OCI-LY7 (cell line): ENCODE data around the gene LSAMP. TPM values are rescaled to one million over a fixed set of nuclear protein-coding genes. Genes with fewer than 3 reads are reported as not detected.

Source experiments
- BruUV-seq: library from RNA; stranded (reverse); fragments of 400-500 nt; replicated peaks from 2 replicates; lab custom pipeline; 2021; lab: Mats Ljungman, UMichigan
- CTCF ChIA-PET: fragments of 300-600 bp; sonication (Branson Sonifier 250); formaldehyde crosslinking; loops from one replicate; lab custom pipeline; 2022; ENCODE audit warnings: antibody characterized with exemption; ENCODE audit not compliant: unreplicated experiment; lab: Charles Lee
- POLR2A ChIA-PET: fragments of 300-600 bp; sonication (Branson Sonifier 250); formaldehyde crosslinking; loops from one replicate; lab custom pipeline; 2022; ENCODE audit warnings: antibody characterized with exemption; lab: Charles Lee
- DNase-seq: peaks from one replicate; pipeline ENCODE4 v3.0.0-alpha.2; 2015; ENCODE audit warnings: low spot score
- H2AFZ ChIP-seq: fragments of 200-600 bp; sonication (generic), shearing (Covaris generic); 2 replicates; pipeline ENCODE4 v1.6.1; 2014; ENCODE audit warnings: mild to moderate bottlenecking, antibody characterized with exemption, low read length, moderate library complexity
- H3K27ac ChIP-seq: fragments of 200-600 bp; sonication (generic); 2 replicates; pipeline ENCODE4 v1.5.1; 2014; ENCODE audit warnings: mixed run types, low read depth, mild to moderate bottlenecking, moderate library complexity, low read length, inconsistent platforms; ENCODE audit not compliant: poor library complexity, severe bottlenecking
- H3K36me3 ChIP-seq: fragments of 200-600 bp; sonication (generic); 2 replicates; pipeline ENCODE4 v1.6.1; 2014; ENCODE audit warnings: mild to moderate bottlenecking, antibody characterized with exemption, low read length, moderate library complexity, mixed read lengths; ENCODE audit not compliant: insufficient read depth
- H3K4me1 ChIP-seq: fragments of 200-600 bp; sonication (generic); 2 replicates; pipeline ENCODE4 v1.5.1; 2014; ENCODE audit warnings: mild to moderate bottlenecking, low read length; ENCODE audit not compliant: insufficient read depth, poor library complexity, severe bottlenecking
- H3K4me2 ChIP-seq: fragments of 200-600 bp; sonication (generic); 2 replicates; pipeline ENCODE4 v1.6.1; 2014; ENCODE audit warnings: mild to moderate bottlenecking, low read length
- H3K4me3 ChIP-seq: fragments of 200-600 bp; sonication (generic); 2 replicates; pipeline ENCODE4 v1.5.1; 2014; ENCODE audit warnings: mild to moderate bottlenecking, low read depth, low read length; ENCODE audit not compliant: poor library complexity, severe bottlenecking
- H3K79me2 ChIP-seq: fragments of 200-600 bp; sonication (generic); 2 replicates; pipeline ENCODE4 v1.6.1; 2016; ENCODE audit warnings: low read depth, mild to moderate bottlenecking, low read length, moderate library complexity, mixed read lengths; ENCODE audit not compliant: insufficient read depth
- H3K9me2 ChIP-seq: fragments of 200-600 bp; sonication (generic); 2 replicates; pipeline ENCODE4 v1.6.1; 2016; ENCODE audit warnings: mild to moderate bottlenecking, low read length, mixed read lengths; ENCODE audit not compliant: insufficient read depth
- H3K9me3 ChIP-seq: fragments of 200-600 bp; sonication (generic); 2 replicates; pipeline ENCODE4 v1.6.1; 2014; ENCODE audit warnings: mild to moderate bottlenecking, mixed run types, low read length, mixed read lengths
- H4K20me1 ChIP-seq: fragments of 200-600 bp; sonication (generic); 2 replicates; pipeline ENCODE4 v1.6.1; 2014; ENCODE audit warnings: mild to moderate bottlenecking, antibody characterized with exemption, low read length, moderate library complexity, mixed read lengths; ENCODE audit not compliant: insufficient read depth
- EZH2phosphoT487 ChIP-seq: fragments of 200-600 bp; sonication (generic); IDR thresholded peaks from 2 replicates; pipeline ENCODE4 v1.6.1; 2018; ENCODE audit warnings: low read depth, borderline replicate concordance, mild to moderate bottlenecking, mixed run types, antibody characterized with exemption, low read length, moderate library complexity, mixed read lengths
- intact Hi-C: fragments of 100-400 bp; cut with micrococcal nuclease; formaldehyde crosslinking; loops from one replicate; pipeline ENCODE4 v1.10.0; 2022; ENCODE audit not compliant: unreplicated experiment
- total RNA-seq, 2 experiments: library from RNA; depleted of rRNA in 1 of 2; stranded (reverse); fragments of >200 nt in 1 of 2; shearing (Covaris generic) in 1 of 2; gene quantifications; 2 replicates each; pipeline ENCODE4 v1.2.3, GENCODE V29; 2014 to 2022
- TF ChIP-seq, protein P1 (sequence below): fragments of 200-600 bp; sonication (generic); conservative IDR thresholded peaks from 2 replicates; pipeline ENCODE4 v1.5.1; 2014; ENCODE audit warnings: mild to moderate bottlenecking, antibody characterized with exemption, low read length, moderate library complexity, mixed read lengths

Gene LSAMP
- total RNA-seq, 2 experiments from 2014 or later = 1.4 TPM; not detected in 1

DNA sequence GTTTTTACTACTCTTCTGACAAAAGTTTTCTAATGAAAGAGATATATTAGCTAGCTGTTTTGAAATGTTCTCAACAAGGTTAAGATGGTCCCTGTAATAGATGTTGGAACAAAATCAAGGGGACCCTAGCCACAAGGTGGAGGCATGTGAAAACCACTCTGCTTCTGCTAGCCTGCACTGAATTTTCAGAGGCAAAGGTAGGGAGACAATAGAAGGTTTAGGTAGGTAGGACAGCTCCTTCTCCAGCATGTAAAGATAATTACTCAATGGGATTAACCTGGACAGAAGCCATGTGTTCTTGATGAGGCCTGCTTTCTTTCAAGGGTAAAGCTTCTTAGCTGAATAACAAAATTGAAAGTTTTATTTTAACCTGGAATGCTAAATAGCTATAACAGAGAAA is 333.5 kb downstream of the LSAMP start:
- Histone ChIP-seq H3K79me2 (no peaks in the 10 kb centered on the region), H3K9me3 (no peaks in the 10 kb centered on the region), H4K20me1 (no peaks in the 10 kb centered on the region), H3K27ac (no peak overlapping the region), H3K4me2 (no peak overlapping the region), H3K4me1 (no peaks in the 10 kb centered on the region), H2AFZ (no peak overlapping the region), H3K9me2 (no peaks in the 10 kb centered on the region), H3K4me3 (no peak overlapping the region), H3K36me3 (no peaks in the 10 kb centered on the region)
- no peak for TF ChIP-seq EZH2phosphoT487
- TF ChIP-seq, protein P1, sequence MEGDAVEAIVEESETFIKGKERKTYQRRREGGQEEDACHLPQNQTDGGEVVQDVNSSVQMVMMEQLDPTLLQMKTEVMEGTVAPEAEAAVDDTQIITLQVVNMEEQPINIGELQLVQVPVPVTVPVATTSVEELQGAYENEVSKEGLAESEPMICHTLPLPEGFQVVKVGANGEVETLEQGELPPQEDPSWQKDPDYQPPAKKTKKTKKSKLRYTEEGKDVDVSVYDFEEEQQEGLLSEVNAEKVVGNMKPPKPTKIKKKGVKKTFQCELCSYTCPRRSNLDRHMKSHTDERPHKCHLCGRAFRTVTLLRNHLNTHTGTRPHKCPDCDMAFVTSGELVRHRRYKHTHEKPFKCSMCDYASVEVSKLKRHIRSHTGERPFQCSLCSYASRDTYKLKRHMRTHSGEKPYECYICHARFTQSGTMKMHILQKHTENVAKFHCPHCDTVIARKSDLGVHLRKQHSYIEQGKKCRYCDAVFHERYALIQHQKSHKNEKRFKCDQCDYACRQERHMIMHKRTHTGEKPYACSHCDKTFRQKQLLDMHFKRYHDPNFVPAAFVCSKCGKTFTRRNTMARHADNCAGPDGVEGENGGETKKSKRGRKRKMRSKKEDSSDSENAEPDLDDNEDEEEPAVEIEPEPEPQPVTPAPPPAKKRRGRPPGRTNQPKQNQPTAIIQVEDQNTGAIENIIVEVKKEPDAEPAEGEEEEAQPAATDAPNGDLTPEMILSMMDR = no peak
- intact Hi-C loops = no loop called here
- ChIA-PET CTCF (no interaction called here), POLR2A (no interaction called here)
- BruUV-seq = no TSS peak
- DNase-seq = no peak

DNA sequence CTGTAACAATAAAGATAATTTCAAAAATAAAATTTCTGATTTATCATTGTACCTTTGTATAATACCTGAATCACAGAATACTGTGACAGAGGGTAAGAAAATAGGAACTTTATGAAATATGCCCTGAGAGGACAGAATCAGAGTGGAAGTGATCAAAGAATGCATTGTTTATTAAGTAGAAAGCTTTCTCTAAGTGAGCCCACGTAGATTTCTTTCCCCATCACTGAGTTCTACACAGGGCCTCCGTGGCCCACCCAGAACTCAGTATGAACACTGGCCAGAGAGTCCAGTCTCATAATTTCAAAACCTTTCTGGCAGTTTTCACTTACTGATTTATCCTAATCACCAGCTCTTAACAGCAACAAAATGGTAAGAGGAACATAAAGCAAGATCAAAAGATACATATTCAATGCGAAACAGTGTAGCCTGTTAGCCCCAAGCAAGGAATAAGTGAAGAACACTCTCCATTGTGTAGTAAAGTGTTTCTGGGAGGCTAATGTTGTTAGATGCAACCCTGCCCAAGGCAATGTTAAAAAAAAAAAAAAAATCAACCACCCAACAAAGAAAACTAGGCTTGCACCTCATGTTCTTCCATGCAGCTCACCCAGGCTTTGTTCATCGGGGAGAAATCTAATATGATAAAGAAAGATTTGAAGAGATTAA is 341.3 kb downstream of the LSAMP start:
- intact Hi-C loops = no loop called here
- CTCF ChIA-PET = no interaction called here
- H3K4me2 ChIP-seq = no peak overlapping the region
- H3K4me3 ChIP-seq = no peak overlapping the region
- H3K9me3 ChIP-seq = no peaks in the 10 kb centered on the region
- DNase-seq = no peak
- TF ChIP-seq EZH2phosphoT487 = no peak
- TF ChIP-seq, protein P1 = no peak
- no peaks in the 10 kb centered on the region for H3K79me2 ChIP-seq
- POLR2A ChIA-PET = interaction anchor here (0.7 kb wide), 1 partner anchor 49 kb away, joined by 7 read pairs; no protein-coding TSS in a partner anchor
- no peaks in the 10 kb centered on the region for H3K36me3 ChIP-seq
- H2AFZ ChIP-seq = no peak overlapping the region
- no peaks in the 10 kb centered on the region for H4K20me1 ChIP-seq
- no peak overlapping the region for H3K27ac ChIP-seq
- H3K4me1 ChIP-seq = no peaks in the 10 kb centered on the region
- H3K9me2 ChIP-seq = no peaks in the 10 kb centered on the region
- BruUV-seq = no TSS peak

DNA sequence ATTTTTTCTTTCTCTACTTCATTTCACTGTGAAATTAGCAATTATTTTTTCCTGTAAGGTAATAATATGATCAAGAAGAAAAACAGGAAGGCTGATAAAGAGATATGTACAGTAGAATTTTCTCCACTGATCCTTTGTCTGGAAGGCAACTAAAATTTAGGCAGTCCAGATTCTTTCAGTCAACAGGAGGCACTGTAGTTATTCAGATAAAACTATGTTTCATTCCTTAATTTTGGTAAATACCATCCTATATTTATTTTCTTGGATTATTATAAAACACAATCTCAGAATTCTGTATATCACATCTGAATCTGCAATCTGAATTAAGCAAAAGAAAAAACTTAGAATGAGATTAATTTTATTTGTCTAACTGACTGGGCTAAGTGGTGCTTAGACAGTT is 343.2 kb downstream of the LSAMP start:
- no peaks in the 10 kb centered on the region for H3K4me1 ChIP-seq
- H3K9me3 ChIP-seq = no peaks in the 10 kb centered on the region
- no peak overlapping the region for H3K4me2 ChIP-seq
- CTCF ChIA-PET = no interaction called here
- TF ChIP-seq, protein P1 = no peak
- no peak for TF ChIP-seq EZH2phosphoT487
- intact Hi-C loops = no loop called here
- no peak overlapping the region for H3K27ac ChIP-seq
- no TSS peak for BruUV-seq
- H3K79me2 ChIP-seq = no peaks in the 10 kb centered on the region
- no peaks in the 10 kb centered on the region for H4K20me1 ChIP-seq
- H3K9me2 ChIP-seq = no peaks in the 10 kb centered on the region
- POLR2A ChIA-PET = no interaction called here
- no peak overlapping the region for H3K4me3 ChIP-seq
- no peak for DNase-seq
- H3K36me3 ChIP-seq = no peaks in the 10 kb centered on the region
- H2AFZ ChIP-seq = no peak overlapping the region
